Gastrocnemius medialis (tissue), 4 donors: ENCODE results near the gene TROAP. TPM values are rescaled to one million over a fixed set of nuclear protein-coding genes. Genes with fewer than 3 reads are reported as not detected.
A peak's percentile ranks its signal among the peaks of the same experiment; 100 is the strongest.

ENCODE experiments used
- ATAC-seq, 2 donors: fragments of 150-250 bp; one replicate each; pipeline ENCODE4 v1.9.1; 2016
- DNase-seq, 2 donors: peaks; one replicate each; pipeline ENCODE4 v3.0.0-alpha.2; 2019
- H3K27ac ChIP-seq, 4 donors: fragments of 200-600 bp; sonication (generic); 1 replicate in 1 of 4; 2 replicates in 3 of 4; pipeline ENCODE4 v1.5.1; 2016 to 2018; ENCODE audit warnings: mild to moderate bottlenecking in 2 of 4, moderate library complexity in 1 of 4
- H3K27me3 ChIP-seq, 3 donors: fragments of 200-600 bp; sonication (generic) in 2 of 3; 1 replicate in 1 of 3; 2 replicates in 2 of 3; pipeline versions ENCODE4 v1.5.1 to v1.6.0; 2016 to 2019; ENCODE audit warnings: mild to moderate bottlenecking in 1 of 3, moderate library complexity in 1 of 3
- H3K36me3 ChIP-seq, 2 donors: fragments of 200-600 bp; sonication (generic) in 1 of 2; one replicate each; pipeline ENCODE4 v1.5.1; 2017 to 2018
- H3K4me1 ChIP-seq, 2 donors: fragments of 200-600 bp; sonication (generic) in 1 of 2; one replicate each; pipeline ENCODE4 v1.5.1; 2016 to 2017; ENCODE audit warnings: mild to moderate bottlenecking in 2 of 2
- H3K4me3 ChIP-seq, 4 donors: fragments of 200-600 bp; sonication (generic) in 3 of 4; 1 replicate in 1 of 4; 2 replicates in 3 of 4; pipeline ENCODE4 v1.5.1; 2016 to 2019; ENCODE audit warnings: mild to moderate bottlenecking in 2 of 4
- H3K9me3 ChIP-seq, 3 donors: fragments of 200-600 bp; sonication (generic) in 2 of 3; 1 replicate in 1 of 3; 2 replicates in 2 of 3; pipeline ENCODE4 v1.5.1; 2016 to 2019
- POLR2A ChIP-seq, 2 donors: fragments of 450-650 bp; IDR thresholded peaks; one replicate each; pipeline ENCODE4 v1.6.1; 2017; ENCODE audit warnings: antibody characterized with exemption in 2 of 2, mild to moderate bottlenecking in 2 of 2, moderate library complexity in 2 of 2
- in situ Hi-C, 4 donors: fragments of 200-750 bp; cut with MboI; loops; one replicate each; pipeline versions ENCODE4 v1.15.0 to v1.8.0; 2017; ENCODE audit warnings: low sequenced_read_pairs in 4 of 4
- intact Hi-C: fragments of 100-400 bp; cut with DNase I; formaldehyde crosslinking; loops from one replicate; pipeline ENCODE4 v1.15.1; 2023; ENCODE audit warnings: low total_unique reads
- total RNA-seq, 4 donors: library from RNA; depleted of rRNA; stranded (reverse); fragments of >200 nt; gene quantifications; one replicate each; pipeline versions ENCODE4 v1.1.0 to v1.2.3, GENCODE V29; 2016
- TF ChIP-seq, protein P1 (sequence below), 5 experiments: fragments of 450-650 bp in 3 of 5; fragments of 200-600 bp in 2 of 5; sonication (generic) in 2 of 5; IDR thresholded peaks in 4 of 5; conservative IDR thresholded peaks in 1 of 5; 1 replicate in 4 of 5; 2 replicates in 1 of 5; pipeline ENCODE4 v1.5.1; 2016 to 2019; ENCODE audit warnings: antibody characterized with exemption in 5 of 5, mild to moderate bottlenecking in 3 of 5, moderate library complexity in 3 of 5

TROAP gene, protein sequence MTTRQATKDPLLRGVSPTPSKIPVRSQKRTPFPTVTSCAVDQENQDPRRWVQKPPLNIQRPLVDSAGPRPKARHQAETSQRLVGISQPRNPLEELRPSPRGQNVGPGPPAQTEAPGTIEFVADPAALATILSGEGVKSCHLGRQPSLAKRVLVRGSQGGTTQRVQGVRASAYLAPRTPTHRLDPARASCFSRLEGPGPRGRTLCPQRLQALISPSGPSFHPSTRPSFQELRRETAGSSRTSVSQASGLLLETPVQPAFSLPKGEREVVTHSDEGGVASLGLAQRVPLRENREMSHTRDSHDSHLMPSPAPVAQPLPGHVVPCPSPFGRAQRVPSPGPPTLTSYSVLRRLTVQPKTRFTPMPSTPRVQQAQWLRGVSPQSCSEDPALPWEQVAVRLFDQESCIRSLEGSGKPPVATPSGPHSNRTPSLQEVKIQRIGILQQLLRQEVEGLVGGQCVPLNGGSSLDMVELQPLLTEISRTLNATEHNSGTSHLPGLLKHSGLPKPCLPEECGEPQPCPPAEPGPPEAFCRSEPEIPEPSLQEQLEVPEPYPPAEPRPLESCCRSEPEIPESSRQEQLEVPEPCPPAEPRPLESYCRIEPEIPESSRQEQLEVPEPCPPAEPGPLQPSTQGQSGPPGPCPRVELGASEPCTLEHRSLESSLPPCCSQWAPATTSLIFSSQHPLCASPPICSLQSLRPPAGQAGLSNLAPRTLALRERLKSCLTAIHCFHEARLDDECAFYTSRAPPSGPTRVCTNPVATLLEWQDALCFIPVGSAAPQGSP
- total RNA-seq = under 1 TPM in 1 of 4 donors, not detected in 3; 0.24 TPM

DNA sequence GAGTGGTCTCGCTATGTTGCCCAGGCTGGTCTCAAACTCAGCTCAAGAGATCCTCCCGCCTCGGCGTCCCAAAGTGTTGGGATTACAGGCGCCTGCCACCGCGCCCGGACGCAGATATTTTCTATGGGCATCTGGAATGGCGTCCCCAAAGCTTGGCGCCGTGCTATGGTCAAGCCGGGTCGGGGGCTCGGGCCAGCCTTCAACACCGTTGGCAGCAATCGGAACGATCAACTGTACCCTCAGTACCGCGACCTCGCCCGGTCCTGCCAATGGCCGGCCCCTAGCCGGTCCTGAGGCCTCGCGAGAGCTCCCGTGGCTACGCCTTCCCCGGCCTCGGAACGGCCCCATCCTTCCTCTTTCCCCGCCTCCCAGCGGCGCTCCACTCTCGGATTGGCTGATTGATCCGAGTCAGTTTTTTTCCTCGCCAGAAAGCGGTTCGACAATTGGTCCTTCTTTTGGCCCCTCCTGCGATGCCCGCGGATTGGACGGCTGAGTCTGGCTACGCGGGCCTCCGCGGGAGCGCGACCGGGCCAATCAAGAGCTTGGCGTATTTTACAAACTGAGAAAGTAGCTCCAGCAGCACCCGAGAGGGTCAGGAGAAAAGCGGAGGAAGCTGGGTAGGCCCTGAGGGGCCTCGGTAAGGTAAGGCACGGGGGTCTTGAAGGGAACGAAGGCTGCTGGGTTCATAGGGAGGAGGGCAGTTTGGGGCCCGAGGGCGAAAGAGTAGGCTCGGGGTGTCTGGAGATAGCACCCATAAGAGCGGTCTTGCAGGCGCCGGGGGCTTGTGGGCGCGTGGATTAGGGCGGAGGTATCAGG, at the start of gene TROAP:
TROAP (plus strand) TSS at position 548 of the 816 bp plus-strand sequence. CDS start 354 bp downstream, outside the sequence.
- intact Hi-C loops (no loop called here), in situ Hi-C loops (no loop called here)
- Histone ChIP-seq H3K27me3 (no peaks in the 10 kb centered on the region), H3K9me3 (no peaks in the 10 kb centered on the region), H3K4me1 (peaks cover 3 to 5% of the 10 kb centered on the region in 2 donors), H3K27ac (peak within 1 kb of the TSS; percentile 65 to 78 (median 76)), H3K4me3 (peak within 1 kb of the TSS; percentile 63 to 86 (median 74)), H3K36me3 (no peaks in the 10 kb centered on the region)
- peak; percentile 100 for ATAC-seq
- DNase-seq = peak; percentile 96 to 97
- TF ChIP-seq POLR2A (IDR thresholded peaks at IDR 0.05) = peak; percentile 23 to 25
- TF ChIP-seq, protein P1, sequence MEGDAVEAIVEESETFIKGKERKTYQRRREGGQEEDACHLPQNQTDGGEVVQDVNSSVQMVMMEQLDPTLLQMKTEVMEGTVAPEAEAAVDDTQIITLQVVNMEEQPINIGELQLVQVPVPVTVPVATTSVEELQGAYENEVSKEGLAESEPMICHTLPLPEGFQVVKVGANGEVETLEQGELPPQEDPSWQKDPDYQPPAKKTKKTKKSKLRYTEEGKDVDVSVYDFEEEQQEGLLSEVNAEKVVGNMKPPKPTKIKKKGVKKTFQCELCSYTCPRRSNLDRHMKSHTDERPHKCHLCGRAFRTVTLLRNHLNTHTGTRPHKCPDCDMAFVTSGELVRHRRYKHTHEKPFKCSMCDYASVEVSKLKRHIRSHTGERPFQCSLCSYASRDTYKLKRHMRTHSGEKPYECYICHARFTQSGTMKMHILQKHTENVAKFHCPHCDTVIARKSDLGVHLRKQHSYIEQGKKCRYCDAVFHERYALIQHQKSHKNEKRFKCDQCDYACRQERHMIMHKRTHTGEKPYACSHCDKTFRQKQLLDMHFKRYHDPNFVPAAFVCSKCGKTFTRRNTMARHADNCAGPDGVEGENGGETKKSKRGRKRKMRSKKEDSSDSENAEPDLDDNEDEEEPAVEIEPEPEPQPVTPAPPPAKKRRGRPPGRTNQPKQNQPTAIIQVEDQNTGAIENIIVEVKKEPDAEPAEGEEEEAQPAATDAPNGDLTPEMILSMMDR (IDR thresholded peaks at IDR 0.05 in 4 of 5, conservative IDR thresholded peaks at IDR 0.05 in 1 of 5) = no peak

DNA sequence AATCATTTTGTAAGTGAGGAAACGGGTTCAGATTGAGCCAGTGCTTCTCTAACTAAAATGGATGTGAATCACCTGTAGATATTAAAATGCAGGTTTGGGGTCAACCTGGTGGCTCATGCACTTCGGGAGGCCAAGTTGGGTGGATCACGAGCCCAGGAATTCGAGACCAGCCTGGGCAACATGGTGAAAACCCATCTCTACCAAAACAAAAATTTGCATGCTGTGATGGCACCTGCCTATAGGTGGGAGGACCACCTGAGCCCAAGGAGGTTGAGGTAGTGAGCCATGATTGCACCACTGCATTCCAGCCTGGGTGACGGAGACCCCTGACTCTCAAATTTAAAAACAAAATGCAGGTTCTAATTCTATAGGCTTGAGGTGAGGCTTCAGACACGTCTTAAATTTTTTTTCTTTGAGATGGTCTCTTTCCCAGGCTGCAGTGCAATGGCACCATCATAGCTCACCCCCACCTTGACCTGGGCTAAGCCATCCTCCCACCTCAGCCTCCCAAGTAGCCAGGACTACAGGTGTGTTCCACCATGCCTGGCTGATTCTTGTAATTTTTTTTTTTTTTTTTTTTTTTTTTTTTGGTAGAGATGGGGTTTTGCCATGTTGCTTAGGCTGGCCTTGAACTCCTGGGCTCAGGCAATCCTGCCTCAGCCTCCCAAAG, 49.2 kb upstream of the TROAP start:
- no peak for DNase-seq
- H3K4me3 ChIP-seq = no peak overlapping the region
- H3K36me3 ChIP-seq = peaks cover 0 to 17% of the 10 kb centered on the region in 2 donors
- no peaks in the 10 kb centered on the region for H3K9me3 ChIP-seq
- no peaks in the 10 kb centered on the region for H3K4me1 ChIP-seq
- no peaks in the 10 kb centered on the region for H3K27me3 ChIP-seq
- no peak overlapping the region for H3K27ac ChIP-seq
- intact Hi-C loops (no loop called here), in situ Hi-C loops (no loop called here)
- no peak for ATAC-seq
- no peak for TF ChIP-seq POLR2A (IDR thresholded peaks at IDR 0.05)
- TF ChIP-seq, protein P1 (IDR thresholded peaks at IDR 0.05 in 4 of 5, conservative IDR thresholded peaks at IDR 0.05 in 1 of 5) = no peak

DNA sequence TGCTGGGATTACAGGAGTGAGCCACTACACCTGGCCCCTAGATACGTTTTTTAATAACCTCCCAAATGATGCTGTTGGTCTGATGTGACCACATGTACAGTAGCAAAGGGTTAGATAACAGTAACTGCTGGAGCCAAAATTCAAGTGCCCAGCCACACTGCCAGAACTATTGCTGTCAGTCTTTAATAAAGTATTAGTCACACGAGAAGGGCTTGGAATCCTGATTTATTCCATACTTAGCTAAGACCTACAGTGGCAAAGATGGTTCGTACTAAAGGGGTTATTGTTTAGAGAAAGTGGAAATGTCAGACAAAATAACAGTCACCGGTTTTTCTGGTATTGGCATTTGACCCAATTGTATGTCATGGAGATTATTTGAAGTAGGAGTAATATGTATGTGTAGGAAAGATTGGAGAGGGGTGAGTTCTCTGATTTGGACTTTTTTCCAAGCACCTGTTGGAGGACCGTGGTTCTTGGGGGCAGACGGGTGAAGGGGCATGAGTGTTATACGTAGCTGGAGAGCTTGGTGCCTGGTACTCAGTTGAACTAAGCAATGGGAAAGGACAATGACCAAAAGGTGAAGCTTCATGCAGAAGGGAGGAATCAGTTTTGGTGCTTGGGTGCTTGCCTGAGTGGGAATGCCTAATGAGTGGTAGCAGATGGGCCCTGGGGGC, 48.5 kb upstream of the TROAP start:
- TF ChIP-seq, protein P1 (IDR thresholded peaks at IDR 0.05 in 4 of 5, conservative IDR thresholded peaks at IDR 0.05 in 1 of 5) = no peak
- TF ChIP-seq POLR2A (IDR thresholded peaks at IDR 0.05) = no peak
- H3K4me3 ChIP-seq = no peak overlapping the region
- DNase-seq (no peak), ATAC-seq (no peak)
- peaks cover 0 to 16% of the 10 kb centered on the region in 2 donors for H3K36me3 ChIP-seq
- H3K27me3 ChIP-seq = no peaks in the 10 kb centered on the region
- no peaks in the 10 kb centered on the region for H3K9me3 ChIP-seq
- in situ Hi-C loops (no loop called here), intact Hi-C loops (no loop called here)
- H3K4me1 ChIP-seq = no peaks in the 10 kb centered on the region
- H3K27ac ChIP-seq = no peak overlapping the region
